HG03354 (cell line): ENCODE results near the gene TEAD2.
"Not testable (repeated sequence)": the region's sequence is repeated elsewhere in the genome, so short reads cannot be mapped to it uniquely, and the experiment has no call there.

ENCODE experiments used
- ATAC-seq: cut with Tn5 transposase; IDR thresholded peaks from one replicate; pipeline ENCODE4 v1.9.1; 2021; ENCODE audit warnings: mild to moderate bottlenecking; ENCODE audit not compliant: unreplicated experiment, poor library complexity, severe bottlenecking

Gene TEAD2

DNA sequence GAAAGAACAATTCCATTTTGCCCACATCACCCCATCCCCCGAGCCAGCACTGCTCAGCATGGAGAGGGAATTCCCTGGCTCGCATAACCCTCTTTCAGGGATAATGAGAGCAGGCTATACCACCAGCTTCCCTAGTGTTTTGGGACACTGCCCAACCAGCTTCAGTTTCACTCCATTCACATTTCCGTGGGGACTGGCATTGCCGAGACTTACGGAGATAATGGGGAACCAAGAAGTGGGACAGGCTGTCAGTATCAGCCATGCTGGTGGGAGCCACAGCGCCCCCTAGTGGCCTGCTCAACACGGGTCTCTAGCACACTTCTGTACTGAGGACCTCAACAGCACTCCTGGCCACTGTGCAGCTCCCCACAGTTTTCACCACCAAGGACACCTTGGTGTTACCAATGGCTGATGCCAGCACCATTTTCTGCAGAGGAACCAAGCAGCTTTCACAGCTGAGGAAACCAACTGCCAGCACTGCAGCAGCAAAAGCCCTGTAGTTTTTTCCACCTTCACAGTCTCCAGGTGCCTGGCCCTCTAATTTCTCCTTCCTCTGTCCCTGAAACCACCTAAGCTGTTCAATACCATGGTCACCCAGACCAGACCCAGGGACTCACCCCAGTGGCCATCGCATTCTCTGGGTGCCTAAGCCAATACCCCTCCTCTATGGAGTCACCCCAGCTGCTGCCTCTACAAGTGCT, 60.9 kb downstream of the TEAD2 start:
- peak; percentile 57 for ATAC-seq

DNA sequence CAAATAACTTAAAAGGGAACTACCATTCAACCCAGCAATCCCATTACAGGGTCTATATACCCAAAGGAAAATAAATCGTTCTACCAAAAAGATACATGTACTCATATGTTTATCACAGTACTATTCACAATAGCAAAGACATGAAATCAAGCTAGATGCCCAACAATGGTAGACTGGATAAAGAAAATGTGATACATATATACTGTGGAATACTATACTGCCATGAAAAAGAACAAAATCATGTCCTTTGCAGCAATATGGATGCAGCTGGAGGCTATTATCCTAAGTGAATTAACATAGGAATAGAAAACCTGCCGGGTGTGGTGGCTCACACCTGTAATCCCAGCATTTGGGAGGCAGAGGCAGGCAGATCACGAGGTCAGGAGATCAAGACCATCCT, 63.6 kb downstream of the TEAD2 start:
- ATAC-seq: not testable (repeated sequence)

DNA sequence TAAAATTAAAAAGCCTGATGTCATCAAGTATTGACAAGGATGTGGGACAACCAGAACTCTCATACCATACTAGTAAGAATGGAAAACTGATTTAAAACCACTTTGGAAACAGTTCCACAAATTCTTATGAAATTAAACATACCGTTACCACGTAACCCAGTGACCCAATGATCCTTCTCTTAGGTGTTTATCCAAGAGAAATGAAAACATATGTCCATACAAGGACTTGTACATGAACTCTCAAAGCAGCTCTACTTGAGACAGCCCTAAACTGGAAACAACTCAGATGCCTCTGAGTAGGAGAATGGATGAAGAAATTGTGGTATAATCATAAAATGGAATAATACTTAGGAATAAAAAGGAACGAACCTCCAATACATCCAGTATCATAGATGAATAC, 64.8 kb downstream of the TEAD2 start:
- ATAC-seq: no peak

DNA sequence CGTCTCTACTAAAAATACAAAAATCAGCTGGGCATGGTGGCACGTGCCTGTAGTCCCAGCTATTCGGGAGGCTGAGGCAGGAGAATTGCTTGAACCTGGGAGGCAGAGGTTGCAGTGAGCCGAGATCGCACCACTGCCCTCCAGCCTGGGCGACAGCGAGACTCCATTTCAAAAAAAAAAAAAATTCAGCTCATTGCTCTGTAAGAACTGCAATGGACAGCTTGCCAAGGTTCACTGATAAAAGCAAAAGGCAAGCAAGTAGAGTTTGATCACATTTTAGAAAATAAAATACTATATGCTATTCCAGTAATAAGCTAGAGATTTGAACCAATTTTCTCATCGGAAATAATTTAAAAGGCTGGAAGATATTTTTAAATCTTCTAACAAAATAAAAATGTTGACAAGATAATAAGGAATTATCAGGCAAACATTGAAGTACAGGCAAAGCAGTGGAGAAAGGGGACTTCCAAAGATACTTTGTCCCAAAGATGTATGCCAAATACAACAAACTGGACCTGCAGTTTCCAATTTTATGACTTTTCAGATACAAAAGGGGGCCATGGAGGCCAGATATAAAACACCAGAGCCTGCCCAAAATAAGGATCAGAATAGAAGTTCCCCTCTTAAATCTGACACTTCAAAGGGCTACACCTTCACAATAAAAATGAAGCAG, 66.9 kb downstream of the TEAD2 start:
- ATAC-seq: no peak

DNA sequence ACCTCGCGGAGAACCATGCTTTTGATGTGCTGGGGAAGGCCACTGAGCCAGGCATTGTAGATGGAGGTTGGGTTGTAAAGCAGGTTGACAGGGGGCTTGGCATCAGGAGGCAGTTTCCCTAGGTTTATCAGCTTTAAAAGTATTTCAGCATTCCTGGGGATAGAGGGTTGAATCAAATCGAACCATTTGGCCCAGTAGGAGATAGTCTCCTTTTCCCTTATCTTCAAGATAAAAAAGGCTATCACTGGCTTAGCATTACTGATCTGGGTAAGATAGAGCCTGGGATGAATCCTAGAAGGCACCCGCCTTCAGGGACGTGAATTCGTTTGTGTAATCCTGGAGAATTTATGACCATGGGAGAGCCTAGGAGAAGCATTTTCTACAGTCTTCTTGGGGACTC, 67.8 kb downstream of the TEAD2 start:
- no peak for ATAC-seq
